SK-N-MC (cell line): ENCODE results near the gene ZBTB46.

Source experiments
- DNase-seq: peaks from one replicate; pipeline ENCODE4 v3.0.0-alpha.2; 2011; ENCODE audit warnings: low read depth, low spot score
- H3K27ac ChIP-seq: fragments of 200-600 bp; sonication (generic); 2 replicates; pipeline ENCODE4 v1.5.1; 2016; ENCODE audit warnings: mixed run types
- H3K36me3 ChIP-seq: fragments of 200-600 bp; sonication (generic); 2 replicates; pipeline ENCODE4 v1.6.1; 2017; ENCODE audit warnings: antibody characterized with exemption, low read length, mixed read lengths; ENCODE audit not compliant: insufficient read depth
- H3K4me3 ChIP-seq: fragments of 200-600 bp; sonication (generic); 2 replicates; pipeline ENCODE4 v1.5.1; 2016
- H3K9ac ChIP-seq: fragments of 200-600 bp; sonication (generic); 2 replicates; pipeline ENCODE4 v1.8.0; 2017; ENCODE audit warnings: mixed run types, mixed read lengths; ENCODE audit not compliant: insufficient read length
- H3K9me3 ChIP-seq: fragments of 200-600 bp; sonication (generic); 2 replicates; pipeline ENCODE4 v1.6.1; 2017; ENCODE audit warnings: low read depth, mild to moderate bottlenecking, antibody characterized with exemption, low read length, moderate library complexity, mixed read lengths
- EZH2 ChIP-seq: fragments of 200-600 bp; sonication (generic); IDR thresholded peaks from one replicate; pipeline ENCODE4 v1.6.1; 2017; ENCODE audit warnings: antibody characterized with exemption
- FOXP2 ChIP-seq: optimal IDR thresholded peaks from 2 replicates; pipeline ENCODE3; 2011; ENCODE audit warnings: mild to moderate bottlenecking, moderate library complexity; ENCODE audit not compliant: insufficient read depth; ENCODE audit errors: extremely low read length, control extremely low read depth
- POLR2AphosphoS5 ChIP-seq: IDR thresholded peaks from 2 replicates; pipeline ENCODE4 v1.6.1; 2012; ENCODE audit warnings: mild to moderate bottlenecking, low read depth, low read length, borderline replicate concordance

Gene ZBTB46

DNA sequence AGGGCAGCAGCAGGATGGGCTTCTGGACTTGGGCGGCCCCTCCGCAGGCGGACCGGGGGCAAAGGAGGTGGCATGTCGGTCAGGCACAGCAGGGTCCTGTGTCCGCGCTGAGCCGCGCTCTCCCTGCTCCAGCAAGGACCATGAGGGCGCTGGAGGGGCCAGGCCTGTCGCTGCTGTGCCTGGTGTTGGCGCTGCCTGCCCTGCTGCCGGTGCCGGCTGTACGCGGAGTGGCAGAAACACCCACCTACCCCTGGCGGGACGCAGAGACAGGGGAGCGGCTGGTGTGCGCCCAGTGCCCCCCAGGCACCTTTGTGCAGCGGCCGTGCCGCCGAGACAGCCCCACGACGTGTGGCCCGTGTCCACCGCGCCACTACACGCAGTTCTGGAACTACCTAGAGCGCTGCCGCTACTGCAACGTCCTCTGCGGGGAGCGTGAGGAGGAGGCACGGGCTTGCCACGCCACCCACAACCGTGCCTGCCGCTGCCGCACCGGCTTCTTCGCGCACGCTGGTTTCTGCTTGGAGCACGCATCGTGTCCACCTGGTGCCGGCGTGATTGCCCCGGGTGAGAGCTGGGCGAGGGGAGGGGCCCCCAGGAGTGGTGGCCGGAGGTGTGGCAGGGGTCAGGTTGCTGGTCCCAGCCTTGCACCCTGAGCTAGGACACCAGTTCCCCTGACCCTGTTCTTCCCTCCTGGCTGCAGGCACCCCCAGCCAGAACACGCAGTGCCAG, 134.3 kb downstream of the ZBTB46 start, which contains the start of gene TNFRSF6B:
Gene TNFRSF6B (plus strand): TSS at position 25 of the 729 bp plus-strand sequence. CDS start 116 bp downstream, at position 141.
- Histone ChIP-seq H3K27ac (no peak within 1 kb of the TSS), H3K9ac (no peak within 1 kb of the TSS), H3K4me3 (no peak within 1 kb of the TSS), H3K36me3 (no peaks in the 10 kb centered on the region), H3K9me3 (no peaks in the 10 kb centered on the region)
- no peak for DNase-seq
- no peak for TF ChIP-seq FOXP2
- TF ChIP-seq POLR2AphosphoS5, result no peak
- TF ChIP-seq EZH2, result no peak

DNA sequence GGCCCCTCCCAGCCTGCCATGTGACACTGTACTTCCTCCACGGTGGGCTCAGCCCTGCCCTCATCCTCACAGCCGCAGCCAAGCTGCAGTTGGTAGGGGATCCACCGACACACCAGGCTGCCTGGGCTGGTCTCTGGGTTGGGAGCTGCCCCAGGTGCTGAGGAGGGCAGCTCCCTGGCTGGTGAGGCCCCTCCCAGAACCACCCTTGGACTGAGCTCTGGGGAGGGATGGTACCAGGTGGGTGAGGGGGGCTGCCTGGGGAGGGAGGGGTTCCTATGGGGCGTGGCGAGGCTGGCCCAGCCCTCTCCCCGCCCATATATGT, 134.8 kb downstream of the ZBTB46 start:
- TF ChIP-seq FOXP2 (no peak), POLR2AphosphoS5 (no peak; the same call in 1 of the 2 replicates), EZH2 (no peak)
- Histone ChIP-seq H3K9ac (no peak overlapping the region), H3K27ac (no peak overlapping the region), H3K4me3 (no peak overlapping the region), H3K36me3 (no peaks in the 10 kb centered on the region), H3K9me3 (no peaks in the 10 kb centered on the region)
- no peak for DNase-seq

DNA sequence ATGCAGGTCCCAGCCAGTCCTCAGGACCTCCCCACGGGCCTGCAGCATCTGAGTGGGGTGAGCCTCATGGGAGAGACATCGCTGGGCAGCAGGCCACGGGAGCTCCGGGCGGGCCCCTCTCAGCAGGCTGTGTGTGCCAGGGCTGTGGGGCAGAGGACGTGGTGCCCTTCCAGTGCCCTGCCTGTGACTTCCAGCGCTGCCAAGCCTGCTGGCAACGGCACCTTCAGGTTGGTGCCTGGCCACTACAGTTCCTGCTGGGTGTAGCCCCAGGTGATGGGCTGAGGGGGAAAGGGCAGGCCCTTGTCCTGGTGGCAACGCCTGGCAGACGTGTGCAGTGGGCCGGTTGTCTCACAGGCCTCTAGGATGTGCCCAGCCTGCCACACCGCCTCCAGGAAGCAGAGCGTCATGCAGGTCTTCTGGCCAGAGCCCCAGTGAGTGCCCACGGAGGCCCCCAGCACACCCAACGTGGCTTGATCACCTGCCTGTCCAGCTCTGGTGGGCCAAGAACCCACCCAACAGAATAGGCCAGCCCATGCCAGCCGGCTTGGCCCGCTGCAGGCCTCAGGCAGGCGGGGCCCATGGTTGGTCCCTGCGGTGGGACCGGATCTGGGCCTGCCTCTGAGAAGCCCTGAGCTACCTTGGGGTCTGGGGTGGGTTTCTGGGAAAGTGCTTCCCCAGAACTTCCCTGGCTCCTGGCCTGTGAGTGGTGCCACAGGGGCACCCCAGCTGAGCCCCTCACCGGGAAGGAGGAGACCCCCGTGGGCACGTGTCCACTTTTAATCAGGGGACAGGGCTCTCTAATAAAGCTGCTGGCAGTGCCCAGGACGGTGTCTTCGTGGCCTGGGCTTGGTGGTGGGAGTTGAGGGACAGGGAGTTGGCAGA, 135.4 kb downstream of the ZBTB46 start:
- H3K9ac ChIP-seq, result no peak overlapping the region
- no peak overlapping the region for H3K4me3 ChIP-seq
- H3K36me3 ChIP-seq, result no peaks in the 10 kb centered on the region
- TF ChIP-seq POLR2AphosphoS5, result no peak; the same call in 1 of the 2 replicates
- TF ChIP-seq EZH2, result no peak
- no peak for TF ChIP-seq FOXP2
- H3K27ac ChIP-seq, result no peak overlapping the region
- H3K9me3 ChIP-seq, result no peaks in the 10 kb centered on the region
- DNase-seq, result no peak

GRCh38 chr20:63694584-63695423, 136.3 kb downstream of the ZBTB46 start:
- H3K9ac ChIP-seq, result no peak overlapping the region
- H3K27ac ChIP-seq, result no peak overlapping the region
- TF ChIP-seq FOXP2 (no peak), EZH2 (no peak), POLR2AphosphoS5 (no peak)
- H3K36me3 ChIP-seq, result no peaks in the 10 kb centered on the region
- no peak for DNase-seq
- H3K4me3 ChIP-seq, result no peak overlapping the region
- no peaks in the 10 kb centered on the region for H3K9me3 ChIP-seq

DNA sequence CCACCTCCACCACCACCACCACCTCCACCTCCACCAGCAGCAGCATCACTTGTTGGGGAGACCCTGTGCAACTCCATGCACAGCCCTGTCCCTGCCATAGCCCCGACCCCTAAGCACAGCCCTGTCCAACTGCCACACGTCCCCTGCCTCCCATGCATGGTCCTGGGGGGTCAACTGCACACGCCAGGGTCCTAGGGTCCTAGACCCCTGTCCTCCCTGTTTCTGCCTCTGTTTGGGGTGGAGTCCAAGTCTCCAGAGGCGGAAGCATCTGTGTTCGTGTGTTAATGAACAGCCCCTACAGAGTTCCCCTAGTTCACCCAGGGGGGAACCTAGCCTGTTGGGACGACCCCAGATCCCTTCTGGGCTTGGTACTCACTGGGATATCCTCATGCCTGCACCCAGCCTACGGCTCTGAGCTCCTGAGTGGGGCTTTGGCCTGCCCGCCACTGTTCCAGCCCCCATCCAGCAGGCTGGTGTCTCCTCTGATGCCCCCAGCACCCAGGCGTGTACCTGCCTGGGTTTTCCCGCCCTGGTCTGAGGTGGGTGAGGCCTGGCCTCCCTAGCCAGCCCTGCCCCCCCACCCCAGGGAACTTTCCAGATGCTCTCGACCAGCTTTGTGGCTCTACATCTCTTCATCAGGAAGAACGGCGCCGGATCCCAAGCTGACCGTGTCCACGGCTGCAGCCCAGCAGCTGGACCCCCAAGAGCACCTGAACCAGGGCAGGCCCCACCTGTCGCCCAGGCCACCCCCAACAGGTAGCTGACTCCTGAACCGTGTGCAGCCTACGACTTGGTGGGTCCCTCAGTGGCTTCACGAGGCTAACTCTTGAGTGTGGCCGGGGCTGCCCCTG, 137.1 kb downstream of the ZBTB46 start:
- no peak for DNase-seq
- H3K36me3 ChIP-seq, result no peaks in the 10 kb centered on the region
- no peak for TF ChIP-seq FOXP2
- TF ChIP-seq POLR2AphosphoS5, result no peak
- no peak for TF ChIP-seq EZH2
- H3K9ac ChIP-seq, result no peak overlapping the region
- H3K4me3 ChIP-seq, result no peak overlapping the region
- H3K9me3 ChIP-seq, result no peaks in the 10 kb centered on the region
- H3K27ac ChIP-seq, result no peak overlapping the region
